Stimulated activated CD8-positive, alpha-beta memory T cell treated with anti-CD3 and anti-CD28 coated beads, Interleukin-4, amount 100 ng/mL, for 4 hours (primary cell): Measurements from ENCODE around the gene ENG.
A peak's percentile ranks its signal among the peaks of the same experiment; 100 is the strongest.
"Not testable (repeated sequence)": the region's sequence is repeated elsewhere in the genome, so short reads cannot be mapped to it uniquely, and the experiment has no call there.

Experiments used
- DNase-seq, 2 donors: peaks; one replicate each; pipeline ENCODE4 v3.0.0-alpha.2; 2020; ENCODE audit warnings: low read depth in 2 of 2, low spot score in 1 of 2

ENG gene

GRCh38 chr9:127854184-127854806 lies at the start of gene ENG:
Gene ENG (minus strand): TSS chr9:127854658. CDS start chr9:127854355, 303 bp downstream.
- DNase-seq = no peak

GRCh38 chr9:127903557-127904475 lies 49.4 kb upstream of the ENG start:
- peak in 1 of 2 donors; percentile 46 for DNase-seq

GRCh38 chr9:127899128-127899943 lies 44.9 kb upstream of the ENG start, which contains the start of gene ST6GALNAC6:
Gene ST6GALNAC6 (minus strand): TSS chr9:127899603. CDS start chr9:127897981, 1,622 bp downstream.
- no peak for DNase-seq

- no peak for DNase-seq
Observed at GRCh38 chr9:127898433-127899127, 44.1 kb upstream of the ENG start.

- DNase-seq = no peak
Observed at GRCh38 chr9:127897193-127897692, 42.8 kb upstream of the ENG start.

DNA sequence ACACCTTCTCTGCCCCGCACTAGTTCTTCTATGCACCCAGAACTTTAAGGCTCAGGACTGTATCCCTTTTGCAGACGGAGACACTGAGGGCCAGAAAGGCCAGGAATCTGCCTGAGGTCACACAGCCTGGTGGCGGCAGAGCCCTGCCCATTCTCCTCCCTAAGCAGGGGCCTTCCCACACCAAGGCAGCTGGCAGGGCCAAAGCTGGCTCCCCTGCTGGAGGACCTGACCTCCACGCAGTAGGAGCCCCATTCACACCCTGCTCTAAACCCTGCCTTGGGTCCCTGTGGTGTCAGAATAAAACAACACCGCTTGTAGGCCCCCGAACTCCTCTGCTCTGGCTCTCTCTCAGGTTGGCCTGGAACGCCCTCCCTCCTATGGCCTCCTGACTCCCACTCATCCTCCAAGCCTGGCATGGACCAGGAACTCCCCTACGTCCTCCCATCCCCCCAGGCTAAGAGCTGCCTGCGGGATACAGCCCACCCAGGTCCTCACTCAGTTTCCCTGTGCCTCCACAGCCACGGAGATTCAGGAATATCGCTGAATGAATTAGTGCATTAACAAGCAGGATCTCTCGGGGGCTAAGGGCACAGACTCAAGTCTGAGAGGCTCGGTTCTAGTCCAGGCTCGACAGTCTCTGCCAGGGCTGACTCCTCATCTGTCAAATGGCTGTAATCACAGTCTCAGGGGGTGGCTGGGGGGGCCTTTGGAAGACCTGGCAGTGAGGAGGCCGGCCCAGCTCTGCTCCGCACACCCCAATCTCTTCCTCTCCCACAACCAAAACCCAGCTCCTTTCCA lies 42.1 kb upstream of the ENG start:
- DNase-seq = no peak

DNA sequence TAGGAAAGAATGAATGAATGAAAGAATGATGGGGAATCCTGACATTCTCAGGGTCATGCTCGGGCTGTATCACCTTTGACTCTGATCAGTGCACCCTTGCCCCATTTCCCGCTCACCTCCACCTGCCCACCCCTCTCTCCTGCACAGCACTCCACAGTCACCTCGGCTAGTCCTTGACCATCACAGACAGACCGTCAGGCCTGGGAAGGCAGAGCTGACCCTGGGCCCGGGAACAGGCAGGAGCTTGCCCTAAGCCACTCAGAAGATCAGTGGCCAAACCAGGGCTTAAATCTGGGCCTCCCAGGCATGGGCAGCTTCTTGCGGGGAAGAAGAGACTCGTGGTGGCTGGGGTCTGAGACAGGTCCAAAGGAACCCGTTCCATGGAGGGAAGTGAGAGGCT lies 41.4 kb upstream of the ENG start:
- DNase-seq = no peak

- DNase-seq = no peak
Observed at GRCh38 chr9:127893392-127893791, 38.9 kb upstream of the ENG start.

DNA sequence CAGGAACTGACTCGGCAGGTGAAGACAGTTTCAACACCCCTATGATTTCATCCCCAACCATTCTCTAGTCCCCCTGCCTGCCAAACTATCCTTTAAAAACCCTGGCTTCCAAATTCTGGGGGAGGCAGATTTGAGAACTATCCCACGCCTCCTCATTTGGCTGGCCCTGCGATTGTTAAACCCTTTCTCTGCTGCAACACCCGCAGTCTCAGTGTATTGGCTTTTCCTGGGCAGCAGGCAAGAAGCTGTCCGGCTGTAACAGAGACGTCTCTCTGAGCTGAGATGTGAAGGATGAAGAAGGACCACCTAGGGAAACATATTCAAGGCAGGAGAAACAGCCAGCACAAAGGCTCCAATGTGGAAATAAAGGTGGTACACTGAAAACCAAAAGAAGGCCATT lies 38.4 kb upstream of the ENG start:
- DNase-seq = no peak

- DNase-seq = no peak
Observed at GRCh38 chr9:127890053-127890452, 35.6 kb upstream of the ENG start.

- DNase-seq = no peak
Observed at GRCh38 chr9:127887792-127888191, 33.3 kb upstream of the ENG start.

GRCh38 chr9:127886401-127886972 lies 32.0 kb upstream of the ENG start:
- no peak for DNase-seq

- DNase-seq = no peak
Observed at GRCh38 chr9:127885508-127886281, 31.2 kb upstream of the ENG start.

DNA sequence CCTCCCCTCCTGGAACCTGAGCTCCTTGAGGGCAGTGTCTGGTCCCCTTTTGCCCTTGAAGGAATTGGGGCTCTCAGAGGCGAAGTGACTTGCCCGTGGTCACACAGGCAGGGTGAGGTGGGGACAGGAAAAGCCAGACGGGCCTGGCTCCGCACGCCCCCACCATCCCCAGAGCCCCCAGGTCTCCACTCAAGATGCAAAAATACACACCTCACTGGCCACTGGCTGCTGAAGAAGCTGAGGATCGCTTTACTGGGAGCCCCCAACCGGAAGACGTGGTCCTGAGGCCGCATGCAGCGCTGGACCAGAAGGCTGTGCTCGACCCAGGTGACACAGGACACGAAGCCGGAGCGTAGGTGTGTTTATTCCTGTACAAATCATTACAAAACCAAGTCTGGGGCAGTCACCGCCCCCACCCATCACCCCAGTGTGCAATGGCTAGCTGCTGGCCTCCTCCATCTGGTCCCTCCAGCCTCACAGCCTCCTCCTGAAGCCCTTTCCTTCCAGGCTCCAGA lies 30.6 kb upstream of the ENG start:
- DNase-seq = no peak

- DNase-seq = no peak
Observed at GRCh38 chr9:127884427-127884911, 30.0 kb upstream of the ENG start.

- DNase-seq = no peak
Observed at GRCh38 chr9:127883959-127884358, 29.5 kb upstream of the ENG start.

GRCh38 chr9:127881715-127882114 lies 27.3 kb upstream of the ENG start:
- not testable (repeated sequence) for DNase-seq

GRCh38 chr9:127880143-127880542 lies 25.7 kb upstream of the ENG start:
- DNase-seq = no peak
